ENCODE measurements around the gene WFDC8.

The WFDC8 gene

DNA sequence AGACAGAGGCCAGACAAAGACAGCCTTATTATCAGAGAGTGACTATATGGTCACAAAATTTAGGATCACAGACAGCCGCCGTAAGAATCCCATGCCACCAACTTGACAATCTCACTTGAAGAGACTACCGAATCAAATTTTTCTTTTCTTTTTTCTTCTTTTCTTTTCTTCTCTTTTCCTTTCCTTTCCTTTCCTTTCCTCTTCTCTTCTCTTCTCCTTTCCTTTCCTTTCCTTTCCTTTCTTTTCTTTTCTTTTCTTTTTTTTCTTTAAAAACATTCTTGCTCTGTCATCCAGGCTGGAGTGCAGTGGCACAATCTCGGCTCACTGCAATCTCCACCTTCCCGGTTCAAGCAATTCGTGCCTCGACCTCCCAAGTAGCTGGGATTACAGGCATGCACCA lies 30.7 kb downstream of the WFDC8 start:
- no peak for DNase-seq (ENCODE audit: low read depth)

DNA sequence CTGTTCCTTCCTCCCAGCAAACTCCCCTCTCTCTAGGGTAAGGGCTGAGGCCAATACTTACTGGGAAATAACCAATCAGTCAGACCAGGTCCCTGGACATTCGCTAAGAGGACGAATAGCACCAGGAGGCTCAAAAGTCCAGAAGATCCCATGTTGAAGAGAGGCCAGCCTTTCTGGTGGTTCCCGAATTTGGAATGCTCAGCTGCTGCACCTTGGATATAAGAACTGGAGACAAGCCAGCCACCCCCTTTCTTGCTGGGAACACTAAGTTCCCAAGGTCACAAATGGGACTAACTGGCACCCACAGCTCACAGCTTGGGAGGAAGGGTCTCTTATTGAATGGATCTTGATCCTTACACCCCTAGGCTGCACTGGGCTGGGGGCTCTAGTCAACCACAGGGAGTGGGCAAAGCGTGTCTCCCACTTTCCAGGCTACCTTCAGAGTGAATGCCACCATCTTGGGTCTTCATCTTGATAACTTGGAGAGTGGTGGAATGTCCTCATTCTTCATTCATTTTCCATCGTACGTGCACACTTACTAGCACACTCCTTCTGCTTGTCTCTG lies 31.8 kb downstream of the WFDC8 start, which contains the start of gene EPPIN:
EPPIN (minus strand) TSS at position 196 of the 565 bp plus-strand sequence; CDS start at position 152, 44 bp downstream.
- no peak for DNase-seq (ENCODE audit: low read depth)

DNA sequence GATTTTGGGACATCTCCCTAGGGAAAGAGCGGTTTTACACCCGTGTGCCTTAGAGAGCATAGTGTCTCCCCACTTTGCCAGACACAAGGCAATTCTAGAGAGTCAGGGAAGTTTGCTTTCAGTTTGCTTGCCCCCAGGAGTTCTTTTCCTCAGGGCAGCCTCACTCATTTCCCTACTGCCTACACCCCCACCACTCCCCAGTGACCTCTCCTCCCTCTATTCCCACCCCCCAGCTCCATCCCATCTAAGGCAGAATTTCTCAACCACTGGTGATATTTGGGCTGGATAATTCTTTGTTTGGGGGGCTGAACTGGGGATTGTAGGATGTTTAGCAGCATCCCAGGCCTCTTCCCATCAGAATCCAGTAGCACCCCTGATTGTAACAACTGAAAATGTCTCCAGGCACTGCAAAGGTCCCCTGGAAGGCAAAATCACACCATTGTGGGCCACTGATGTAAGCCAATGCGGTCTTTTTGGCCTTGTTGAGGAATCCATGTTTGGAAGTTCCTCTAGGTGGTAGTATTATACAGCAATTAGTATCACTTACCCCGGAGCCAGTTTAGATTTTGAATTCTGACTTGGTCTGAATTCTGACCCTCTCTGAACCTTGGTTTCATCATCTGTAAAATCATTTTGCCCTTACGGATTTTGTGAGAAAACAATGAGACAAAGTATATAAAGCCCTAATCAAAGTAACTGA lies 33.2 kb downstream of the WFDC8 start:
- DNase-seq (ENCODE audit: low read depth), result no peak

DNA sequence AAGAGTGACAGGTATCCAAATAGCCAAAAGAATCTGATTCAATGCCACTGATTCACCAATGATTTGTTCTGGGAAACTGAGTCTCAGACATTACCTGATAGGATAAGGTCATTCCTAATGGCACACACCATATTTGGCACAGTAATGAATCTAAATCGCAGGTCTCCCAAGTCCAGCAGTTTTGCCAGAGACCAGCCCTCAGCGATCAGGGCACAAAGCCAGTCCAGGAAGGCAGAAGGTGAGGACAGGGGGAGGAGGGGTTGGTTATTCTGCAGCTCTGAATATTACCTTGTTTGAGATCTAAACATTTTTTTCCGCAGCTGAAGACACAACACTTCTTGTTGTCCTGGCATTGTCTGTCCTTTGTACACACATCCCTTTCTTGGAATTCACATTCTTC lies 33.7 kb downstream of the WFDC8 start:
- DNase-seq (ENCODE audit: low read depth), result no peak

DNA sequence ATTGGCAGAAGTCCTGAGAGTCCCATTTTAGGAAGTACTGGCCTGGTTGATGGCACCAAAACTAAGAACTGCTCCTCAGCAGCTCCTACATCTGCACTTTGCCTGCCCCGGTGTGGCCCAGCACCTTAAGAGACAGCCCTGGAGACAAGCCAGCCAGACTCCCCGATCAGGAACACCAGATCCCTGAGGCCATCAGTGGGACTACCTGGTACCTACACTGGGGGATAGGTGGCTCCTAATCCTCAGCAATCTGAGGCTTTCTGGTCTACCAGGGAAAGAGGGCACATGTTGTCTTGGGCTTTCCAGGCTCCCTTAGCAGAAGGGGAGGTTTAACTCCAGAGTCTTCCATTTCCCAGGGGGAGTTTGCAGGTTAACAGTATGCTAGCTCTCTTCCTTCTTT lies 39.7 kb downstream of the WFDC8 start, which contains the start of gene WFDC6:
WFDC6 (minus strand) TSS at position 101 of the 400 bp plus-strand sequence; CDS start at position 26, 75 bp downstream.
- DNase-seq (ENCODE audit: low read depth), result no peak

DNA sequence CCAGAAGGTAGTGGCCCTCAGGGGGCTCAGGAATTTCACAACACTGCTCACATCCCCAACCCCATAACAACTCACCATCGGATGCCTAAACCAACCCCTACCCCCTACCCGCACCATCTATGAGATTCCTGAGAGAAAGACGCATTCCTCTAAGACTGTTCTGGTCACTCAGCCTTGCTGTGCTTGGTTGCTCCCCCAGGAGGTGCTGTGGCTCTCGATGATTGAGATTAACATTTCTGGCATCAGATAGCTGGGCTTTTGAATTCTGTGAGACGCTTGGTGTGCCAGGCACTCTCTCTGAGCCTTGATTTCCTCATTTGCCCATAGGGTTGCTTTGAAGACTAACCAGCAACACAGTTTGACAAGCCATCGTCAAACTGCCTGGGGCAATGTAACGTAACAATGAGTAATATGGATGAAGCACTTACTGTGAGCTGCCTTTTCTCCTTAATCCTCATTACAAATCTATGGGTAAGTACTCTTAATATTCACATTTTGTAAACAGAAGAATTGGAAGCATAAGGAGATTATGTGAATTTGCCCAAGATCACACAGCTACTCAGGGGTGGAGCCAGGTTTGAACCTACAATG lies 40.8 kb downstream of the WFDC8 start:
- DNase-seq (ENCODE audit: low read depth), result no peak

DNA sequence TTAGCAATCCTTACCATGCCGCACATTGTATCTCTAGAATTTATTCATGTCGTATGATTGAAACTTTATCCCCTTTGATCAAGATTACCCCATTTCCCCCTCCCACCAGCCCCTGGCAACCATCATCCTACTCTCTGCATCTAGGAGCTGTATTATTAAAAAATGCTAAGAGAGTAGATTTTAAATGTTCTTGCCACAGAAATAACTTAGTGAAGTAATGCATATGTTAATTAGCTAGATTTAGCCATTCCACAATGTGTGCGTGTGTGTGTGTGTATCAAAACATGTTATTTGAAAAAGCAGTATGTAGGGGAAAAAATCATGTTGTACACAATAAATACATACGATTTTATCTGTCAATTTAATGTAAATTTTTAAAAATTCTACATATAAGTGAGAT lies 51.8 kb downstream of the WFDC8 start:
- DNase-seq (ENCODE audit: low read depth), result no peak

DNA sequence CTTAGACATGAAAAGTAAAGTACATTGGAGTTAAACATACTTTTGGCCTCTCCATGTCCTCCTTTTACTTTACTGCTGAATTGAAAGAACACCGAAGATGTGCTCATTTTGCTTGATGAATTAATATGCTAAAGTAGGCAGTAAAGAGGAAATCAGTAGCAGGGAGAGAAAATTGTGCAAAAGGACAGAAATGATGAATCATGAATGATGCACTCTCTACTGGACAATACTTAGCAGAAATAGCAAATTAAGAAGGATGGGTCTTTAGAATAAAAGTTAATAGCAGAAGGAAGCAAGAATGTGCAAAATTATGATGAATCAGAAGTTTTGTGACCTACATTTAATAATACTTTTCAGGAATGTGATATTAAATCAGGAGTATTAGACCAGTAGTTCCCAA lies 55.3 kb downstream of the WFDC8 start:
- no peak for DNase-seq (ENCODE audit: low read depth)

DNA sequence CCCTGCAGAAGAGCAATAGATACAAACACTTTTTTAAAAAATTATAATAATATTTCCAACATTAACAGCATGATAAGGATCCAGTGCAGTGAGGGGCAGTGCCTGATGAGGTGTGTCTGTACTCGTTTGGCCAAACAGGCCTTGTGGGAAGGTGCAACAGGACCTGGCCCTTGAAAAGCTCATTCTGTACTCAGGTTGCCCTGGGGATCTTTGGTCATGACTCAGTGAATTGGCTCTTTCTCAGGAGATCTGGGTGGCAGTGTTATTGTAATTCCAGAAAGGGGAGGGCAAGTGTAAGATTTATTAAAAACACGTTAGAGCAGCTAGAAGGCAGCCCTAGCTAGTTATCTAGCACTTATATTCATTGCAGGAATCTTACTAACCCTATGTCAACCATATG lies 60.8 kb downstream of the WFDC8 start:
- DNase-seq (ENCODE audit: low read depth), result no peak

DNA sequence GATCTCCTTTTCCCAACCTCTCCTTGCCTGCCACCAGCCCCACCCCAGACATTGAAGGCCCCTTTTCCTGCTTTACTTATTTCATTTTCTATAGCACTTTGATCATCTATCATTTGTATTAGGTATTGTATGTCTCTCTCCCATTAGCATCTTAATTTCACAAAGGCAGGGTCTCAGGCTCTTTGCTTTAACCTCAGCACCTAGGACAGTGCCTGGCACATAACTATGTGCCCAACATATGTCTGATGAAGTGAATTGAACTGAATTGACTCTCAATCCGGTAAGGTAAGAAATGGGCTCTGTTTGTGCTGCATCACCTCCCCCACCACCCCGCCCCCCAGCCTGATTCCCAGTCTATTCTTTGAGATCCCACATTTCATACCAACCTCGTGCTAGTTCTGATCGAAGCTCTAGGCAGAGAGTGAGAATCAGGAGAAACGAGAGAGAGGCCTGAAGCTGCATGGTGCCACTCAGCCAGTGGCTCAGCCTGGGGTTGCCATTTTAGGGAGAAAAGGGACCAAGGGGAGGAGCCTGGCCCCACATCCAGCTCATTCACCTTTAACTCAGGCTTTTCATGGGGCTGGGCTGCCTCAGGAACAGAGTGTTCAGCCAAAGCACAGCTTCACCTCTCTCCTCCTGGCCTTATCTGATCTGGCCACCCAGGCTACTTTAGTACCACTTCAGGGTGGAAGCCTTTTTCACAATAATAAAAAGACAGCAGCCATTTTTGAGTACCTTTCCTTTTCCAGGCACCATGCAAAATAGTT lies 63.8 kb downstream of the WFDC8 start, which contains the start of gene SPINT3:
SPINT3 (minus strand) TSS at position 476 of the 767 bp plus-strand sequence; CDS start at position 462, 14 bp downstream.
- DNase-seq (ENCODE audit: low read depth), result no peak

DNA sequence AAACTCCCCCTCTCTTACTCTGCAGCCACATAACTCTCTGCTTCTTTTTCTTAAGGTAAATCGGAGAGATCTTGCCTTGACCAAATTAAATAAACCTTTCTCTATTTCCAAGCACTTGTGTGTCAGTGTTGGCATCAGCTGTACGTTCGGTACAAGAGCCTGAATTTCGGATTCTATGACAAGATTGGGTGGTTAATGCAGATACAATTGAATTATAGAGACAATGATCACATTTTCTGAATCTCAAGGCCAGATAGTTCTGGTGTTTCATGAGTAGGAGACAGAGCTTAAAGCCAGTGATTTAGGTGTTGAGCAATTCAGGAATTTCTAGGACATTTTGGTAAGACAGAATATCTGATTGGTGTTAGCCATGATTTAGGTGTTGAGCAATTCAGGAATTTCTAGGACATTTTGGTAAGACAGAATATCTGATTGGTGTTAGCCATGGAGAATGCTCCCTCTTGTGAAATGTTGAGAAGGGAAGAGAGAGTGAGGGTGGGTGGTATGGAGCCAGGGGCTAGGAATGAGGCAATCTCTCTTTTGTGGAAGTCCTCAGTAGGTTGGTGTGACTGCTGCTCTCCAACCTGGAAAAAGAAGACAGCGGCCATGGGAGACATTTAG lies 68.7 kb downstream of the WFDC8 start:
- DNase-seq (ENCODE audit: low read depth), result no peak

DNA sequence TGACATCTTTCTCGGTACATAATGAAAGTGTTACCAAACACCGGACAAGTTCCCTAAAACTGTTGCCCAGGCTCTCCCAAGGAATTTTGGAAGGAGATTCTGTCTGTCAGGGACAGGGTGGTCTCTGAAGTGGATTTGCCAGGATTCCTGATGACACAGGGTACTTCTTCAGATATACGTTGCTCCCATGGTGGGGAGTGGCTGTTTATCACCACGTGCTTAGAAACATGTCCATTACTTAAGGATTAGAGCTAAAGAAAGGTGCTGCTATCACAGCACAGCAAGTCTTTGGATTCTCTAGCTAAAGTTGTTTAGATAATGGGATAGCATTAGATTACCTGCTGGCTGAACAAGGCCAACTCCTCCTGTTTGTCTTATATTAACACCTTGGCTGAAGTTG lies 70.0 kb downstream of the WFDC8 start:
- no peak for DNase-seq (ENCODE audit: low read depth)

DNA sequence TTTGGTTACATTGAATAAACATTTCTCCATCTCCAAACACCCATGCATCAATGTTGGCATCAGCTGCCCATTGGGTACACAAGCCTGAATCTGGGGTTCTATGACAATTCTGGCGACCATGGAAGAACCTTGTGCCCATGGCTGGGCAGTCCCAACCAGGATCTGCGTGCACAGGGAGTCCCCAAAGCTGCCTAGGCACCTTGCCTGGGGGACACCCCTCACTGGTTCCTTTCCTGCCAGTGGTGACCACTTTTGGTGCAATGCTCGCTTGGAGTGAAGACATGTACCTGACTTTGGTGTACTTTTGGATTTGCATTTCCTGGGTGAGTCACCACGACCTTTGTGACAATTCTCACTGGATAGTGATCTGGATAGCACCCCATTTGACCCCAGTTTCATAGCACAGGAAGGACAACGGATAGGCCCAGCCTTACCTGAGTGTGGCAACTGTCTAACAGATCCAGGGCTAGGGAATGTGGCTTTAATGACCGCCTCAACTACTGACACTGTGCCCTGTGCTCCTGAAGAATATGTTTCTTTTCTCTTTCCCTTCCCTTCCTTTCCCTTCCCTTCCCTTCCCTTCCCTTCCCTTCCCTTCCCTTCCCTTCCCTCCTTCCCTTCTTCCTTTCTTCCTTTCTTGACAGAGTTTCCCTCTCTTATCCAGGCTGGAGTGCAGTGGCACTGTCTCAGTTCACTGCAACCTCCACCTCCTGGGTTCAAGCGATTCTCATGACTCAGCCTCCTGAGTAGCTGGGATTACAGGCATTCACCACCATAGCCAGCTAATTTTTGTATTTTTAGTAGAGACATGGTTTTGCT lies 70.8 kb downstream of the WFDC8 start:
- DNase-seq (ENCODE audit: low read depth), result no peak

DNA sequence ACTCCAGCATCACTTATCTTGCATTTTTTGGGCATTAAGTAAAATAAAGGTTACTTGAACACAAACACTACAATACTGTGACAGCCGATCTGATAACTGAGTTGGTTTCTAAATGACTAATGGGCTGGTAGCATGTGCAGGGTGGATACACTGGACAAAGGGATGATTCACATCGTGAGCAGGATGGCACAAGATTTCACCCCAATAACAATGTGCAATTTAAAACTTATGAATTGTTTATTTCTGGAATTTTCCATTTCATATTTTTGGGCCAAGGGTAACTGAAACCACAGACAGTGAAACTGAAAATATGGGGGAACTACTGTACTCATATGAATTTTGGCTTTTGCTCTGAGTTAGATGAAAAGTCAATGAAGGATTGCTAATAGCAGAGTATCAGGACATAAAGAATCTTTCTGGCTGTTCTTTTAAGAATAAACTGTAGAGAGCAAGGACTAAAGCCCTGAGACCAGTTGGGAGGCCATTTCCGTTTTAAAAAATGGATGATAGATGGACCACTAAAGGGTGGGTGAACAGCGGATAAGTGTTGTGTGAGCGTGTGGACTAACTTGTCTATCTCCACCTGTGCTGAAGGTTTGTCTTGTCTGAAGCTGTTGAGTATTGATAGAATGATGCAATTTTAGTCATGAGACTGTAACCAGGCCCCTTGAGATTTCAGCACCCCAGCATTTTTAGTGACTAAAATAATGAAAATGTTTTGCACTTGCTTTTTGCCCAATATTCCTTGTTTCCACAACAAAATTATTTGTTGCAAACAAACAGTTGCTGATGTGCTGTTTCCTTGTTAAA lies 71.9 kb downstream of the WFDC8 start:
- no peak for DNase-seq (ENCODE audit: low read depth)

DNA sequence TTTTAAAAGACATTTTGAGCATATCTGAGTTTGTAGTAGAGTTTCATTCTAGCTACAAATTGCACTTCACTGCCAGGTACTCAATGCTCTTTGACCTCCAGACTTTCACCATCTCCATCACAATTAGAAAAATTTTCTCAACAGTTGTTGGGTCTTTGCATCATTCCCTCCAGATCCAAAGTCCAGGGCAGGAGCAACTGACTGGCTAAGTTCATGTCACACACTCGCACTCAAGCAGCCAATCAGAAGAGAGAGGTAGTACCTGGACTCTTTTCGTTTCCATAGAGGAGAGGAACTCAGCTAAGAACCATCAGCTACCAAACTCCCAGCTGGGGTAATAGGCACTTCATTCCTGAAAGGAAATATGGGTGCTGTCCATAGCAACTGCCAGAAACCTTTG lies 72.7 kb downstream of the WFDC8 start:
- DNase-seq (ENCODE audit: low read depth), result no peak

DNA sequence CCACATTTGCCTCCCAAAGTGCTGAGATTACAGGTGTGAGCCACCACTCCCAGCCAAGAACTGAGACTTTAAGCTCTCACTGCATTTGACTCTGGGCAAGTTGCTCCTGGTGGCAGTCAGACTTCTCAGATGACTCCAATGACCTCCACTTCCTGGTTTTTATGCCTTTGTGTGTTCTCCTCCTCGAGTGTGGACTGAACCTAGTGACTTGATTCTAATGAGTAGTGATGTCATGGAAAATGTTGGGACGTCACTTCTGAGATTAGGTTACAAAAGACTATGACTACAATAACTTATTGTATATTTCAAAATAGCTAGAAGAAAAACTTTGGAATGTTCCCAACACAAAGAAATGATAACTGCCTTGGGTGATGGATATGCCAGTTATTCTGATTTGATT lies 75.7 kb downstream of the WFDC8 start:
- DNase-seq (ENCODE audit: low read depth), result no peak

DNA sequence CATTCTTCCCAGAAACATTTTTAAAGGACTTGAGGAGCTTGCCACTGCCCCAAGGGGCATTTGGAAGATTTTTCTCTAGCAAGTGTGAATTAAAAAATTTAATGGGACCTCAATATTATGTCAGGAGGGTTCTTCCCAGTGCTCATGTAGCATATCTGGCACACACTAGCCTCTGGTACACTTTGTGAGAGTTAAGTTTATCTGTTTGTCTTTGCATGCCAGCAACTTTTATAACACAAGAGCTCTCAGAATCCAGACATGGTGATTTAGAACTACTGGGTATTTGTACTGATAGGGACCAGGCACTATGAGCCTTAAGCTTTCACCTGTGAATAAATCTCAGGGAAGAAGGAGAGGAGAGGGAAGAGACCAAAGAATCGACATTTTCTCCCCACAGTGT lies 76.5 kb downstream of the WFDC8 start:
- DNase-seq (ENCODE audit: low read depth), result no peak
